HepG2 (cell line): ENCODE measurements around the gene APBA3. TPM values are rescaled to one million over a fixed set of nuclear protein-coding genes. Genes with fewer than 3 reads are reported as not detected.

Source experiments
- ATAC-seq: fragments of 200-7000 bp; cut with Tn5 transposase; 3 replicates; pipeline ENCODE4 v1.9.1; 2020; ENCODE audit warnings: mild to moderate bottlenecking, moderate library complexity
- BruUV-seq: library from RNA; stranded (reverse); fragments of 400-500 nt; replicated peaks from 2 replicates; lab custom pipeline; 2021; lab: Mats Ljungman, UMichigan
- CTCF ChIA-PET: fragments of 300-600 bp; formaldehyde crosslinking; extraction: SDS; loops from one replicate; lab custom pipeline; 2021; ENCODE audit warnings: low total read pairs, inconsistent platforms, low intra/inter-chr PET ratio; lab: Yijun Ruan, JAX
- POLR2A ChIA-PET: fragments of 350-600 bp; sonication (Branson Sonifier 250); formaldehyde crosslinking; loops from one replicate; lab custom pipeline; 2020; ENCODE audit warnings: antibody characterized with exemption, inconsistent platforms; lab: Yijun Ruan, JAX
- DNase-seq: peaks from one replicate; pipeline ENCODE4 v3.0.0-alpha.2; 2015; ENCODE audit warnings: low spot score
- FAIRE-seq: peaks from 3 replicates; lab custom pipeline; 2011; peaks lifted over from hg19 to GRCh38; lab: Jason Lieb, UNC
- H2AFZ ChIP-seq: one replicate; pipeline ENCODE4 v1.6.1; 2011; ENCODE audit warnings: low read length, inconsistent platforms
- H3K27ac ChIP-seq: fragments of 300-600 bp; 3 replicates; pipeline ENCODE4 v1.8.0; 2011; ENCODE audit warnings: mixed run types, mild to moderate bottlenecking, mixed read lengths, low read length, inconsistent platforms; ENCODE audit not compliant: insufficient read depth; ENCODE audit errors: extremely low read length
- H3K27me3 ChIP-seq, 2 experiments: fragments of 200-600 bp in 1 of 2; 2 replicates in 1 of 2; 3 replicates in 1 of 2; pipeline versions ENCODE4 v1.6.0 to v1.8.0; 2011; ENCODE audit warnings: low read length in 2 of 2, mild to moderate bottlenecking in 2 of 2, moderate library complexity in 2 of 2, inconsistent platforms in 1 of 2; ENCODE audit not compliant: insufficient read depth in 2 of 2, control insufficient read depth in 1 of 2
- H3K36me3 ChIP-seq, 2 experiments: fragments of 200-600 bp in 1 of 2; replicated peaks in 1 of 2; 2 replicates in 1 of 2; 3 replicates in 1 of 2; pipeline versions ENCODE4 v1.5.1 to v1.8.0; 2011; ENCODE audit warnings: low read length in 2 of 2, inconsistent platforms in 1 of 2; ENCODE audit not compliant: insufficient read depth in 2 of 2, control insufficient read depth in 1 of 2
- H3K4me1 ChIP-seq: 2 replicates; pipeline ENCODE4 v1.5.1; 2012; ENCODE audit warnings: low read length, inconsistent platforms; ENCODE audit not compliant: insufficient read depth
- H3K4me2 ChIP-seq: 2 replicates; pipeline ENCODE4 v1.6.0; 2011; ENCODE audit warnings: low read depth, low read length, inconsistent platforms
- H3K4me3 ChIP-seq, 3 experiments: fragments of 200-600 bp in 1 of 3; sonication (generic), shearing (Covaris generic) in 1 of 3; replicated peaks in 1 of 3; 2 replicates each; pipeline ENCODE4 v1.5.1; 2011 to 2016; ENCODE audit warnings: low read length in 3 of 3, inconsistent platforms in 2 of 3, low read depth in 2 of 3, mild to moderate bottlenecking in 2 of 3, control low read depth in 1 of 3, mixed read lengths in 1 of 3; ENCODE audit not compliant: insufficient read depth in 1 of 3
- H3K79me2 ChIP-seq: one replicate; pipeline ENCODE4 v1.6.1; 2011; ENCODE audit warnings: low read length, inconsistent platforms; ENCODE audit not compliant: insufficient read depth
- H3K9ac ChIP-seq: 2 replicates; pipeline ENCODE4 v1.6.0; 2011; ENCODE audit warnings: mild to moderate bottlenecking, low read depth, low read length, inconsistent platforms; ENCODE audit not compliant: insufficient read depth
- H3K9me3 ChIP-seq: 2 replicates; pipeline ENCODE4 v1.5.1; 2012; ENCODE audit warnings: mild to moderate bottlenecking, low read length
- H4K20me1 ChIP-seq: 2 replicates; pipeline ENCODE4 v1.6.0; 2011; ENCODE audit warnings: inconsistent platforms, mild to moderate bottlenecking, low read length, moderate library complexity; ENCODE audit not compliant: insufficient read depth
- GABPA ChIP-seq, 2 experiments: IDR thresholded peaks; 2 replicates each; pipeline ENCODE4 v1.6.1; 2011 to 2016; ENCODE audit warnings: low read depth in 2 of 2, low read length in 1 of 2, missing biosample characterization in 1 of 2, missing genetic modification characterization in 1 of 2
- MIXL1 ChIP-seq: IDR thresholded peaks from 2 replicates; pipeline ENCODE4 v1.6.1; 2016
- WGBS: methylation state at CpG from one replicate; pipeline ENCODE4 v1.1.6; 2017; ENCODE audit warnings: low lambda C conversion rate; 5-methylcytosine and 5-hydroxymethylcytosine counted together
- in situ Hi-C: cut with HindIII; loops from 2 replicates; pipeline ENCODE4 v1.10.0; 2017; ENCODE audit warnings: low pct_unique_long_range_greater_than_20kb; ENCODE audit not compliant: extremely low pct_ligation_motif_present
- intact Hi-C: fragments of 100-400 bp; cut with micrococcal nuclease; formaldehyde crosslinking; loops from one replicate; pipeline ENCODE4 v1.10.0; 2022; ENCODE audit not compliant: unreplicated experiment
- polyA plus RNA-seq, 8 experiments: library from polyadenylated mRNA; depleted of rRNA in 3 of 8; stranded (reverse) in 7 of 8; unstranded in 1 of 8; fragments of >200 nt; fragmentation: Illumina TruSeq in 4 of 8; extraction: Trizol in 4 of 8; gene quantifications; 2 replicates each; pipeline versions ENCODE4 v1.2.1 to v1.2.3, GENCODE V29; 2011 to 2016; ENCODE audit warnings: low read depth in 4 of 8, missing spikeins in 1 of 8, mixed read lengths in 1 of 8; ENCODE audit not compliant: insufficient read depth in 1 of 8
- total RNA-seq, 5 experiments: library from RNA; depleted of rRNA; stranded (reverse); fragments of >200 nt; fragmentation: Illumina TruSeq; extraction: Trizol; gene quantifications; 2 replicates each; pipeline ENCODE4 v1.2.3, GENCODE V29; 2016; ENCODE audit warnings: low read depth in 1 of 5
- TF ChIP-seq, protein P1 (sequence below): IDR thresholded peaks from 2 replicates; pipeline ENCODE4 v1.6.1; 2016; ENCODE audit warnings: missing compliant biosample characterization, missing genetic modification reagents, borderline replicate concordance
- TF ChIP-seq, protein P2 (sequence below): sonication (generic); formaldehyde crosslinking; IDR thresholded peaks from 2 replicates; pipeline ENCODE4 v1.9.0; 2021; ENCODE audit warnings: missing genetic modification reagents, borderline replicate concordance

APBA3 gene
- total and polyA plus RNA-seq, 2 of the 13 experiments (the other 11 are each of a cell fraction or from before 2014, with no cell fraction given): 14.2 to 14.3 TPM

DNA sequence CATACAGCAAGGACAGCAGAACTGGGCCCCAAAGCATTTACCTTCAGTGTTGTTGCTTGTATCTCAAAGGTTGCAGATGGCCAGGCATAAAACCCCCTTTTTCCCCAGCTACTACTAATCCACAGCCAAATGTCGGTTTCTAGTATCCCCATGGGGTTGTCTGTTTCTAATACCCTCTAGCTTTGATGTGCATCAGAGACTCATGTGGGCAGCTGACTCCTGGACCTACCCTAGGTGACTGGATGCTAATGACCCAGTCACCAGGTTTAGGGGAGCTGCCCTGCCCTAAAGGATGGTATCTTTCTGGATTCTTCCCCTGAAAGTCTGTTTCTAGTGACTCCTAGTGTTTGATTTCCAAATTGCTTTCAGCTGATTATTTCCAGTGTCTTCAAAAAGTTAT, 29.4 kb downstream of the APBA3 start:
- H3K36me3 ChIP-seq: 0 out of 5 replicates have a peak, but pooled peaks cover 0 to 3% of the 10 kb centered on the region in 2 experiments
- no peaks in the 10 kb centered on the region for H3K9me3 ChIP-seq
- ATAC-seq: no peak
- H3K4me1 ChIP-seq: no peaks in the 10 kb centered on the region
- H3K4me2 ChIP-seq: no peak overlapping the region
- intact Hi-C loops (no loop called here), in situ Hi-C loops (no loop called here)
- H2AFZ ChIP-seq: no peak overlapping the region
- H3K27ac ChIP-seq: no peak overlapping the region
- no peak overlapping the region for H3K4me3 ChIP-seq
- POLR2A ChIA-PET: no interaction called here
- CTCF ChIA-PET: no interaction called here
- WGBS: 100% methylated on average over 1 of the region's 1 CpG
- no peaks in the 10 kb centered on the region for H4K20me1 ChIP-seq
- BruUV-seq: no TSS peak
- no peak for FAIRE-seq
- DNase-seq: no peak
- TF ChIP-seq, protein P1, sequence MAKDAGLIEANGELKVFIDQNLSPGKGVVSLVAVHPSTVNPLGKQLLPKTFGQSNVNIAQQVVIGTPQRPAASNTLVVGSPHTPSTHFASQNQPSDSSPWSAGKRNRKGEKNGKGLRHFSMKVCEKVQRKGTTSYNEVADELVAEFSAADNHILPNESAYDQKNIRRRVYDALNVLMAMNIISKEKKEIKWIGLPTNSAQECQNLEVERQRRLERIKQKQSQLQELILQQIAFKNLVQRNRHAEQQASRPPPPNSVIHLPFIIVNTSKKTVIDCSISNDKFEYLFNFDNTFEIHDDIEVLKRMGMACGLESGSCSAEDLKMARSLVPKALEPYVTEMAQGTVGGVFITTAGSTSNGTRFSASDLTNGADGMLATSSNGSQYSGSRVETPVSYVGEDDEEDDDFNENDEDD (CRISPR knock-in tag): no peak
- TF ChIP-seq MIXL1: no peak
- TF ChIP-seq, protein P2, sequence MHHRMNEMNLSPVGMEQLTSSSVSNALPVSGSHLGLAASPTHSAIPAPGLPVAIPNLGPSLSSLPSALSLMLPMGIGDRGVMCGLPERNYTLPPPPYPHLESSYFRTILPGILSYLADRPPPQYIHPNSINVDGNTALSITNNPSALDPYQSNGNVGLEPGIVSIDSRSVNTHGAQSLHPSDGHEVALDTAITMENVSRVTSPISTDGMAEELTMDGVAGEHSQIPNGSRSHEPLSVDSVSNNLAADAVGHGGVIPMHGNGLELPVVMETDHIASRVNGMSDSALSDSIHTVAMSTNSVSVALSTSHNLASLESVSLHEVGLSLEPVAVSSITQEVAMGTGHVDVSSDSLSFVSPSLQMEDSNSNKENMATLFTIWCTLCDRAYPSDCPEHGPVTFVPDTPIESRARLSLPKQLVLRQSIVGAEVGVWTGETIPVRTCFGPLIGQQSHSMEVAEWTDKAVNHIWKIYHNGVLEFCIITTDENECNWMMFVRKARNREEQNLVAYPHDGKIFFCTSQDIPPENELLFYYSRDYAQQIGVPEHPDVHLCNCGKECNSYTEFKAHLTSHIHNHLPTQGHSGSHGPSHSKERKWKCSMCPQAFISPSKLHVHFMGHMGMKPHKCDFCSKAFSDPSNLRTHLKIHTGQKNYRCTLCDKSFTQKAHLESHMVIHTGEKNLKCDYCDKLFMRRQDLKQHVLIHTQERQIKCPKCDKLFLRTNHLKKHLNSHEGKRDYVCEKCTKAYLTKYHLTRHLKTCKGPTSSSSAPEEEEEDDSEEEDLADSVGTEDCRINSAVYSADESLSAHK (CRISPR knock-in tag): peak; percentile 98
- TF ChIP-seq GABPA (IDR thresholded peaks at IDR 0.05; ENCODE audit: low read depth, low read length): no peak
- TF ChIP-seq GABPA (CRISPR knock-in tag; IDR thresholded peaks at IDR 0.05; ENCODE audit: low read depth): no peak
- TF ChIP-seq, all 625 proteins: peak for 1
- Histone ChIP-seq H3K79me2 (no peaks in the 10 kb centered on the region), H3K9ac (no peak overlapping the region), H3K27me3 (no peaks in the 10 kb centered on the region)
